HG02623 (cell line): ENCODE data around the gene FGG.
A peak's percentile ranks its signal among the peaks of the same experiment; 100 is the strongest.

ENCODE experiments used
- ATAC-seq: cut with Tn5 transposase; IDR thresholded peaks from one replicate; pipeline ENCODE4 v1.9.1; 2021; ENCODE audit warnings: moderate library complexity; ENCODE audit not compliant: unreplicated experiment

FGG gene

DNA sequence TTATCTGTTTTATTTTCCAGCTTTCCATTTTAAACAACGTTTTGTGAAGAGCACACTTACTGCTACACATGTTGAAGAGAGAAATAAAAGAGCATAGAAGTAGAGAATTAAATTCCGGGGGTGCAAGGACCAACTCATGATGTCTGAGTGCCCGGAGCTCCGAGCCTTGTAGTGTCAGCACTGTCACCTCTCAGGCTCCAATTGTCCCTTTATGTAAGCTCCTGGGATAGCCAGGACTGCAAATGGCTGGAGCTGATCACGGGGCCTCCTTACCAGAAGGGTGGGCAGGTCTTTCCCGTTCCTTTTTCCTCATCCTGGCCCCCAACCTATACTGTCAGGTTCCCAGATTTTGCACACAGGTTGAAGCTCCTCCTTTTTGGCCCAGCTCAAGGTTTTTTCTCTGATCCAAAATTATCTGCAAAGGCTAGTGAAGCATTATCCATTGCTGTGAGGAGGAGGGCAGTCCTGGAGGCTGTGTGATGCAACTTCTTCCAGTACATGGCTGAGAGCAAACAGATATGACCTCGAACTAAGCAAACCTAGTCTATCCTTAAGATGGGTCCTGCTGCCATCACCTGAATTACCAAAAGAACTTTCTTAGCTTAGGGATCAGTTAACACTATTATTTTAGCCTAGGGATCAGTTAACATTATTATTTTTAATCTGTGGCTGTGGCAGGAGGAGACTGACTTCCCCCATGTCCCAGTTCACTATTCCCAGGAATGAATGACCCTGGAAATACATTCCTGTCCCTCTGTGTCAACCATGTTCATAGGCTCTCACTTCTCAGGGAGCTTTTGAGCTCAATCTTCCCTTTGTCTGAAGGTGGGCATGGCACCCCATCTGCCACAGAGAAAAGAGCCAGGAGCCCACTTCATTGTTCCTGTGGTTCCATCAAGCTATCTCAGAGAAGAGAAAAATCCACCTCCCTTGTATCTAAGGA lies at the start of gene FGG:
FGG (minus strand) TSS at position 185 of the 943 bp plus-strand sequence; CDS start at position 138, 47 bp downstream.
- no peak for ATAC-seq

DNA sequence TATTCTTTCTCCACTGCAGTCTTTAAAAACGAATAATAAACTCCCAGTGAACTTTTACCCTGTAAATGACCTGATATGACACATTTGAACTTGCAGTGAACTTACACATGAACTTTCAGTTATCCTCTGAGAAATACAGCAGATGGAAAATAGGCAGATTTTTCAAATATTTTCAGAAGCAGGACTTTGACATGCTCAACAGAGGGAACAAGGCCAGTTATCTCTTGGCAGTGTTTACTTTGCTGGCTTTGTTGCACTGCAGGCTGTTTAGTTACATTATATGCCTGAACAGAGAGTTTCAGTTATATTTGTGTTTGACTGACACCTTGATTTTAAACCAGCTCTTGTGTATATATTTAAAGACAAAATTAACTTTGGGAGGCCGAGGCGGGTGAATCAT lies 47.6 kb upstream of the FGG start:
- no peak for ATAC-seq

DNA sequence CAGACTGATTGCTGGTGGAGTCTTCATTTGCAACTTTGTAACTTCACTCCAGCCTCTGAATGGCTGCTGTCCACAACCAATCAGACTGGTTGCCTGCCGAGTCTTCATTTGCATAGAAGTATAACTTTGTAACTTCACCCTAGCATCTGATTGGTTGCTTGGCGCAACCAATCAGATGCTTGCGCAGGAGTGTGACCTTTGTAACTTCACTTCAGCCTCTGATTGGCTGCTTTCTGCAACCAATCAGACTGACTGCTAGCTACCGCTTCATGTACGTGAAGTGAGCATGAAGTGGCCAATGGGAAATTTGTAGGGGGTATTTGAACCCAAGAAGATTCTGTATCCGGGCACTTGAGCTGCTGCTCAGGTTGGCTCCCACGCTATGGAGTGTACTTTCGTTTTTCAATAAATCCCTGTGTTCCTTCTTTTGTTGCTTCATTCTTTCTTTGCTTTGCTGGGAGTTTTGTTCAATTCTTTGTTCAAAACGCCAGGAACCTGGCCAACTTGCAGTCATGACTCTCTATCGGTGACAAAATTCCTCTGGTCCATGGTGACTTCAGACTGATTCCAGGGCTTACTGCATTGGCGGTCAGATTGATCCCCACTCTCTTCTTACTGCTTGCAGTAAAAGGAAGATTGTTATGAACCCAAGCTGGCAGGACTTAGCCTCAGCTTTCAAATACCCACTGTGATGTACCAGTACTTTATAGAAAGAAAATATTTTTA lies 46.4 kb upstream of the FGG start:
- ATAC-seq, result no peak

DNA sequence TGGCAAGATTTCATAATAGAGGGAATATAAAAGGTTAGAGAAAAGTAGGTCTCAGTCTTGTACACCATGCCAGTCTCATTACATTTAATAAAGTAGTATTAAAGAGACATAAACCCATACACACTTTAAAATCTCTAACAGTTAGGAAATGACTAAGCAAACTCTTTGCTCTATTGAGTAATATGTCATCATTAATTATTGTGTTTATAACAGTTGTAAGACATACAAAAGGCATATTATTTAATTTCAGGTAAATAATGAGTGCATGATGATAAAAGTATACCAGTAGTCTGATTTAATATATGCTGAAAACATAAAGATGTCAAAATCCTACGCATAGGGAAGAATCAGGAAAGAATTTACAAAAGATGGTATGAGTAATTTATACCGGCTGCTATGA lies 31.0 kb upstream of the FGG start:
- no peak for ATAC-seq

DNA sequence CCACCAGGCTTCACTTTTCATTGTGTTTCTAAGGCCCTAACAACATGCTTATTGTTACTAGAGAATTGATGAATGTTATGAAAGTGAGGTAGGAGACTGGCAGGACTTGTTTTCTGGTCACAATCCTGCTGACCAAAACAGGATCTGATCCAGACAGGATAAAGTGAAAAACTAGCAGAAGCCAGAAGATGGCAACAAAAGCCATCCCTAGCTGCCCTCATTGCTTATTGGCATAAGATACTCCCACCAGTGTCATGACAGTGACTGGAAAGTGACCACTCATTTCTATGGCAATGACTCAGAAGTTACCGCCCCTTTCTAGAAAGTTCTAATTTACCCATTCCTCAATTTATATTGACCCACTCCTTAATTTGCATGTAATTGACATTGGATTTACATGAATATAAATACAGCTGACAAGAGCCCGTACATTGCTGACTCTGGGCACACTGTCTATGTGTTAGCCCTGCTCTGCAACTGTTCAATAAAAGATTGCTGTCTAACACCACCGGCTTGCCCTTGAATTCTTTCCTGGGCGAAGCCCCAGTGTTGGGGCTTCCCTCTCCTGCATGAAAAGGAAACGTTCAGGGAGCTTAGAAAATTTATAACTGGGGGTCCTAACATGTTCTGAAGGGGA lies 30.0 kb upstream of the FGG start:
- no peak for ATAC-seq

DNA sequence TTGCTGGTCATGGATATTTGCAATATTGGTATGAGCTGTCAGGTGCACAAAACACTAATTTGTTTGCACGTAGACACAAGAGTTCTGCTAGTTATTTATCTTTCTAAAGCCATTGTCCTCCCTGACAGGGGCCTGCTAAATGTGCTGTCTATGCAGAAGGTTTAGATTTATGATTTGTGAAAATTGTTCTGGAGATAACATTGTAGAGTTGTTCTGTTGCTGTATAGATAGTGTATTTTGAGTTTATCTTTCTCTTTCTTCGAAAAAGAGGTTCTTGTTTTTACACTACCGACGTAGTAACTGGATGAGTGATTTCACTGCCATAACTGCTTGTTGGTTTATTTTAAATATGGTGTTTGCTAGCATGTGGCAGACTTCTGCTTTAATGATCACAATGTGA lies 28.5 kb upstream of the FGG start:
- ATAC-seq, result no peak

DNA sequence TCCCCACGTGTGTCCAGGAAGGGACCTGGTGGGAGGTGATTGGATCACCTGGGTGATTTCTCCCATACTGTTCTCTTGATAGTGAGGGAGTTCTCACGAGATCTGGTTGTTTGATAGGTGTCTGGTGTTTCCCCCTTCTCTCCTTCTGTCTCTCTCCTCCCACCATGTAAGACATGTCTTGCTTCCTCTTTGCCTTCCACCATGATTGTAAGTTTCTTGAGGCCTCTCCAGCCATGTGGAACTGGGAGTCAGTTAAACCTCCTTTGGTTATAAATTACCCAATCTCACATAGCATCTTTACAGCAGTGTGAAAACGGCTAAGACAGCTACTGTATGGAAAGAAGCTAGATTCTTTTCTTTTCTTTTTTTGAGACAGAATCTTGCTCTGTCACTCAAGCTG lies 21.6 kb upstream of the FGG start:
- no peak for ATAC-seq

DNA sequence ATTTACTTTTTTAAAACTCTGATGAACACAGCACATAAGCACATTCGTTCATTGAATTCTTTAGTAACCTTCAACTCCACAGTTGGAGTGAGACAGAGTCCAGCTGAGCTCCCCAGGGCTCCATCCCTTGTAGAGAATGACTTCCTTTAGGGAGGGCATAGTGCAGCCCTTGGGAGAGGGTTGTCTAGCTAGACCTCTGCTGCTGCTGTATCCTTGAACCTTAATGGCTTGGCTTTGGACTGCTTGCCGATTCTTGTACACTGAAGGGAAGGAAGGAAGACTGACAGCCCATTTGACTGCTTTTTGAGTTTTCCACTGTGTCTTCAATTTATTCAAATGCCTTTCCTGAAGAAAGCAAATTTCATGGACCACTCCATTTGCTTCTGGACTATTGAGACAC lies 19.4 kb upstream of the FGG start:
- no peak for ATAC-seq

DNA sequence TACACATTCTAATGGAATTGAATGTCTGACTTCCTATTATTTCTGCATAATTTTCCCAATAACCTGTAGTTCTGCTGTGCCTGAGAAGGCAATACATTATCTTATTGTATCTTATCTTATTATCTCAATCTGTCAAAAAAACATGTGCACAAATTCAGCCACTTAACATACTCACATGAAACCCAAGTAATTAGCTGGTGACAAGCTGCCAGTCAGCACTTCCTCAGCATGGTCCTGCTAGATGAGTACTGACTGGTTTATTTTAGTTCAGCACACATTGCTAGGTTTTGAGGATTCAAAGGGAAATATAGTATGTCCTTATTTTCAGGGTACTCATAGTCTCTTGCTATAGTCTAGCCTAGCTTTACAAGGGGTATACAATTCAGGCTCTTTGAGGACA lies 17.9 kb upstream of the FGG start:
- ATAC-seq, result no peak

DNA sequence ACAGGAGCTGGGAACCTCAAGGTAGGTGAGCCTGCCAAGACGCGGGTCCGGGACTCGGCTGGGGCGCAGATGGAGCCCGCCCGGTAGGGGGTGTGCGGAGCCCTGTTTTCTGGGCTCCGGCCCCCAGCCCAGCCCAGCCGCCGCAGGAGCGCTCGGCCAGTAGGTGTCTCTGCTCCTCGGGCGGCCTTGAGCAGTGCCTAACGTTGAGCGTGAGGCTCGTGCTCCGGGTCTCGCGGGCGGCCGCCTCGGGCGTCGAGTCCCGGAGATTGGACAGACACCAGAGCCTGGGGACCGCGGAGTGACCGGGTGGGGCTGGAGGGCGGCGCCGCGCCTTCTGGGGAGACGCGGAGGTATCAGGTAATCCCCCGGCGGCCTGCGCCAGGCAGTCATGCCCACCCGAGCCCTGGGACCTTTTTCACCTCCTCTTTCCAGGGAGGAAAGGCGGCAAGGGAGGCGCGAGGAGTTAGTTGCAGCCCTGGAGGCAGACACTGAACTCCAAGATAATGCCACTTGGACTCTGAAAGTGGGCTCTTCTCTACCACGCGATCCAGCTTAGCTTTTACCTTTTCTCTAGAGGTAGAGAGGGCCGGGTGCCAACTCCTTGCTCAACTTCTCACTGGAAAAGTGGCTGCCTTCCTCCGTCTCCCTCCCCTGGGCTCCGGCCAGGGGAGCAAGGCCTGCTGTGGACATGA lies 14.5 kb upstream of the FGG start:
- ATAC-seq, result peak; percentile 95

DNA sequence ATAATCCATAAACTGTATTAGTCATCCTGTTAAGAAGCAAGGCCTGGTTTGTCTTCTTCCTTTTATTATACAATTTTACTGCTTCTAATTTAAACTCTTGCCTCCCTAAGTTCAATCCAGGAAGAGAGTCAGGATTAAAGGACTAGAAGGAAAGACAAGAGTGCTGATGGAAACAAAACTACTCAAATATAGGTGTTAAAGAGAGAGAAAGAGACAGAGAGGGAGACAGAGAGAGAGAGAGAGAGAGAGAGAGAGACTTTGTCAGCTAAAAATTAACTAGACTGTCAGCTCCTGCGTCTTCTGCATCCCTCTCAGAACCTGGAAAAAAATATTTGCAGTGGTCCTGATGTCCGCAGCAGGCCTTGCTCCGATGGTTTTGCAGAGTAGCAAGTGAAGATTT lies 13.5 kb upstream of the FGG start:
- no peak for ATAC-seq

DNA sequence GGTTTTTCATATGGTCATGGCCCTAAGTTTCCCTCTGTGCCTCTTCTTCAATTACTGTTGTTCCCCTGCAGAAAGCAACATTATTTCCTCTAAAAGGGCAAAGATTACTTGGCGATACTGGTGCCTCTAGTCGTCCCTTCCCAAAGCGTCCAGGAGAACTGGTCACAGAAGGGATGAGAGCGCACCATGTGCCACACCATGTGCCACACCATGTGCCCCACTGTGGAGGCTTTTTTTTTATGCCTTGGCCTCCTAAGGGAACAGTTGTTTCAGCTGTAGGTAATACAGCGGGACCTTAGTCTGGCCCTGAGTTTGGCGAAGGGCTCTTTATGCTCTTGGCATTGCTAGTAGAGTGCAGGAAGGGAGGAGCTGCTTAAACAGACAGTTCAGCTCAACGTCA lies 11.5 kb upstream of the FGG start:
- ATAC-seq, result no peak

DNA sequence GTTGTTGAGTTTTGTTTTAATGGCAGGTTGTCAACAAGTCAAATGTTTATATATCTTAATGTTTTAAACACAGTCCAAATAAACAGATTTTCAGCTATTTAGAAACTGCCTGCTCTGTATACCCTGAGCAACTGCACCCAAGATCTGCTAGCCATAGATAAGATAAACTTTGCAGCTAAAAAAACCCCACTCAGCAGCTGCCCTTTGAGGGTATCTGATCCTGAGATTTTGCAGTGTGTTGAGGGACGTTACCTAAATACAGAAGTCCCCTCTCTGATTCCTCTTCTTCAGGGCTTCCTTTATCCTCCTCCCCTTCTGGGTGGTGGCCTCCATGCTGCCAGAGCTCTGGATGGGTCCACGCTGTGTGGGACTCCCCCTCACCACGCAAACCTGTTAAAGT lies 11.0 kb upstream of the FGG start:
- ATAC-seq, result no peak

DNA sequence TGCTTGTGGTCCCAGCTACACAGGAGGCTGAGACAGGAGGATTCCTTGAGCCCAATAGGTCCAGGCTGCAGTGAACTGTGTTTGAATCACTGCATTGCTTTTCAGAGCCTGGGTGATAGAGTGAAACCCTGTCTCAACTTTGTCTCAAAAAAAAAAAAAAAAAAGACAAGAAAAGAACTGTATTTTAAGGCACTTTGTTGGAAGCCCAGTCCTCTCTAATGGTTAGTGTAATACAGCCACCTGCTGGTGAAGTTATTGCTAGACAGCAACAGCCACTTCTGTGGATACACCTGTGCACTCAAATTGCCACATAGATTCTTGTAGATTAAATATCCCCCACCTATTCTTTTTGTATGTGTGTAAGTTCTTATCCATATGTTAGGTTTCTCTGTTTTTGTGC lies 10.1 kb upstream of the FGG start:
- ATAC-seq, result peak; percentile 44

DNA sequence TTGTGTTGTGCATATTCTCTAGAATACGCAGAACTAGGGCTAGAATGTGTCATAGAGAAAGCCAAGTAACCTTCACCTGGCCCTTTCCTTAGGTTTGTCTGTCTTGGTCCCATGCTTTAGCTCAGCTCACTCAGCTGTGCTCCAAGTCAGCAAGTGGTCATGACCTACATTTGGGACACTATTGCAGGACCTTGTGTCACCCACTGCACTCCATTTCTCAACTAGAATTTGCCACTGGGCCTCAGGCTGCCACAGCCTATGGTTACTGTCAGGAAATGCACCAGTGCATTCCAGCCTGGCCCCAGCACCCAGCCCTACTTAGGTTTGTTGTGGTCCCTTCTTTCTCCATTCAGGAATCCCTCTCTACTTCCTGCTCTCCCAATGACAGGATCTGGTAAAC lies 7.7 kb upstream of the FGG start:
- ATAC-seq, result no peak

DNA sequence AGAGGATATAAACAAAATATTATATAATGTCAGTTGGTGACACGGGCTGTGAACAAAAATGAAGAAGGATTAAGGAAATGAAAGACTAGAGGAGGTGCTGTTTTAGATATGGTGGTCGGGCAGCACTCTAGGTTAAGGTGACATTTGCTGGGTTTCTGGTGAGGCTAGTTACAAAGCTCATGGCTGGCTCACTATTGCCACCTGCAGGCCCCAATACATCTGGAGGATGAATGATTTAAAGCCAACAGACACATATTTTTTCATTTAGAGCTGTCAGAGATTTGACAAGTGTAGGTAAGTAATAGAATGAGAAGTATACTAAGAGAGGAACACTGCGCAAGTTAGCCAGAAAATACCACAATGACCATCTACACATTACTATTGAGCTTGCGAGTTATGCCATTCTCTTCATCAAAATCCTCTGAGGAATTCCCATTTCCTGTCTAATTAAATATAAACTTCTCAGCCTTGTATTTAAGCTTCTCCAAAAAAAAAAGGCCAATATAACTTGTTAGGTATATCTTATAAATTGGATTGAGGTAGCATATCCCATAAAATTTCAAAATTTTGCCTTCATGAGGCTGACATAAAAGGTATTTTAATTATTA lies 6.4 kb upstream of the FGG start:
- ATAC-seq, result peak; percentile 63

DNA sequence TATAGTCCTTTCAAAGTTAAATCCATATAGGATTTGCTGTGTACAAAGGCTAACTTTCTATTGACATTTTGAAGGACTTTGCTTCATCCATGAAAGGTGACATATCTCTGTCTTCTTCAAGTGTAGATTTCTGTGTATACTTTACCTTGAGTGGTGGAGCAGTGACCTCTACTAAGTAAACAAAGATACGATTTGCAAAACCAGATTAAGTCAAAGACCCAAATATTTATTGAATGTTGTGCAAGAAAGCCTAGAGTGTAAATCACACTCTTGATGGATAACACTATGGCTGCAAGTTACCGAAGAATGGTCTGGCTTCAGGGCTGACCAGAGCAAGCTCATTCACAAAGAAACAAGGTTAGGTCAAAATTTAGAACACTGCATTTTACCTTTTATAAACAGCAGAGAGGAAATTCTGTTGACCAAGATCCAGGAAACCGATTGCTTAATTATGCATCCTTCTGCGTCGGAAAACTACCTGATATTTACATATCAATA lies 5.4 kb upstream of the FGG start:
- ATAC-seq, result no peak

DNA sequence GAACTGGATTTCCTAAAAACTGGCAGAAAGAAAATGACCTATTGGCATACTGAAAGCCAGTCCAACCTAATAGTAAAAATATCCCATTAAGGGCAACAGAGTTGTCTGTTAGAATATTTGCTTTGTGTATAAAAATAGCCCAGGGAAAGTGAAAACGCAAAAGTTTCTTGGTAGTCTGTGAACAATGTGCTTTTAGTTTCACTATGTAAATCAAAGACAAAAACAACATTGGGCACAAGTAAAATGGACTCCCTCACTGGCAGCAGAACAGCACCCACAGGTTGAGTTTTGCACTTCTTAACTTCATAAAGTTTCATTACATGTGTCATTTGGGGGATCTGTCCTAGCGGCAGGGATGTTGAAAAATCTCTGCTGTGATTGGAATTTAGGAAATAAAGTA lies 4.3 kb upstream of the FGG start:
- peak; percentile 95 for ATAC-seq

DNA sequence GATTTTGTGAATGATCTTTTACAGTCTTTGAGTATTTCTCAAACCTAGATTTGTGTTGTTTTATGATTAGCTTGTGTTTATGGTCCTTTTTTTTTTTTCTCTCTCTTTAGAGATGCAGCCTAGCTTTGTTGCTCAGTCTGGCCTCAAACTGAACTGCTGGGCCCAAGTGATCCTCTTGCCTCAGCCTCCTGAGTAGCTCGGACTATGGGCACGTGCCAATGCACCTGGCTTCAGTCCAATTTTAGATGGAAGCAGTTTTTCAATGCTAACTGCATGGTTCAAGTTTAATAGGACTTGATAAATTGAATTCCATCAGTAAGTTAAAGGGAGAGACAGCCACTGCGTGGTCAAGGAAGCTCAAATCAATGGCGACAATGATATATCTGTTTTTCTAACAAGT lies 3.8 kb upstream of the FGG start:
- ATAC-seq, result no peak

DNA sequence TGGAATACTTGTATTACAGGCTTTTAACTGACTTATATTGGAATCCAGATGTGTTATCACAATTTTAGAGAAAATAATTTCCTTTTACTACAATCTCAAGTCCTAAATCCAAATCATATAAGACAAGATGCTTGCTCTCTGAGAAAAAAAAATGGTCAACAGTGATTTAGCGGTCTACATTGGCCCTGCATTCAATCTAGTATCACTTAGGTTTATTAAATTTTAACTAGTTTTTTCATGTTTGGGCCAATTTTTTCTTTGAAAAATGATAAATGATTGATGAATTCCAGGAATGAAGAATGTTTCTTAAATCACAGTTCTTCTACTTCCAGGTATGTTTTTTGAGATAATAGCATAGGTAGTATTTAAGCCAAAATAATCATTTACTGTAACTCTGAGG lies 2.8 kb upstream of the FGG start:
- no peak for ATAC-seq

DNA sequence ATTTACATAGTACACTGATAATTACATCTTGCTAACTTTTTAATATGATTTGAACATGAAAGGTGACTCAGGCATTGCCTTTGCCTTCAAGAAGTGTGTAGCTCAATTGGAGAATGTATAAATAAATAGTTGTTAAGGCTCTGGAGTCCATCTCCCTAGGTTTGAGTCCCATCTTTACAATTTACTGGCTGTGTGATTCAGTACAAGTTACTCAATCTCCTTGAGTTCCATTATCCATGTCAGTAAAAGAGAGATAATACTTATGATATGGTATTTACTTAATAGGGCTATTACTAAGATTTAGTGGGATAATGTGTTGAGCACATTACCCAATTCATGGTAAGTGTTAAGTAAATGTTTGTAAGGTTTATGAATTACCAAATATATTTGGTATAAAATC lies 1.9 kb upstream of the FGG start:
- ATAC-seq, result no peak
